Superior temporal gyrus (tissue), 1 donor: ENCODE measurements around the gene CTAGE1.

Experiments used
- DNase-seq: peaks from one replicate; pipeline ENCODE4 v3.0.0-alpha.2; 2016; ENCODE audit errors: extremely low spot score

CTAGE1 gene

DNA sequence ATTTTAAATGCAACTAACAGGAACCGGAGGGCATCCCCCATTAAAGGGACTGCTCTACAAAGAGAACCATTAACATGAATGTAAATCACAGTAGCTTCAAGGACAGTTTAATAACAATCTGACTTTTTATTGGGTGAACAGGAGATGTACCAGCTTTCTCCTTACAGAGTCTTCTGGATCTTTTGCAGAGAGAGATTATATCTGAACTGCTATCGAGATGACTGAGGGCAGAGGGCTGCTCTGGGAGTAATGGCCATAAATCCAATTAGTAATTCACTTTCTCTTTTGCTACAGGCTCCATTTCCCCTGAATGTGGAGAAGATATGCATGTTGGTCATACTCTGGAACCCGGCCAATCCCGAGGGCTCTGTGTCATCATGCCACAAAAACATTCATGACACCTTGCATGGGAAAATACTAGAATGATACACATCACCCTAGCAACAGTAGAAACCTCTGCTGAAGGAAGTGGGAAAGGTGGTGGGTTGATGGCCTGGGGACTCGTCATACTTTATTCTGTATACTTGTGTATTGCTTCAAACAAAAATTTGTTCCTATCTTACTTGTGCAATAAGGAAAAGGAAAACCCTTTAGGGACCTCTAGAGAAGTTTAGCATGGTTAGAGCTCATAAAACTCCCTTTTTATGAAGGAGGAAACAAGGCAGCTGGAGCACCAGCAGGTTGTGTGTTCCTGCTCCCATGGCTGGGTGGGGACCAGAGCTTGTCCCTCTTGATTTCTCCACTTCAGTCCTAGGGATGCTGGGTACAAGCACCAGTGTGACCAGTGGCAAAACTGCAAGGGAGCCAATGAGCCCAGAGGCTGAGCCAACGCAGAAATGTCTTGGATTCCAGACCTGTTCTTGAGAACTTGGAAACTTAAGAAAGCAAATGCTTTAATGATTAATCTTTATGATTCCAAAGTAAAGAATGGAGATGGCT, 26.0 kb downstream of the CTAGE1 start:
- no peak for DNase-seq

DNA sequence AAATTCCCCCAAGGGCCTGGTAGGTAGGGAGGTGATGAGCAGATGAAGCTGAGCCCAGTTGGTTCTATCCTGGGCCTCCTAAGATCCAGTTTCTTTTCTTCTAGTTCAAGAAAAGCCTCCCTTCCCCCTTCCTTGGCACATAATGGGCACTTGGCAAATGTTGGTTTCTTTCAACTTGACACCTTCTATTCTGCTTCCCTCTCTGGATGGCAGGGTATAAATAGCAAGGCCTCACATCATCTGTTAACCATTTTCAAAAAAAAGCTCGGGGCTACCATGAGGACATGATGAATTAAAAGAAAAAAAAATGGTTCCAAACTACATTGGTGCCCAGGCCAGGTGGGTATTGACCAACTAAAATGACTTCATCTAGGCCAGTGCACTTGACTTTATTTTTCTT, 29.9 kb downstream of the CTAGE1 start:
- DNase-seq: no peak

DNA sequence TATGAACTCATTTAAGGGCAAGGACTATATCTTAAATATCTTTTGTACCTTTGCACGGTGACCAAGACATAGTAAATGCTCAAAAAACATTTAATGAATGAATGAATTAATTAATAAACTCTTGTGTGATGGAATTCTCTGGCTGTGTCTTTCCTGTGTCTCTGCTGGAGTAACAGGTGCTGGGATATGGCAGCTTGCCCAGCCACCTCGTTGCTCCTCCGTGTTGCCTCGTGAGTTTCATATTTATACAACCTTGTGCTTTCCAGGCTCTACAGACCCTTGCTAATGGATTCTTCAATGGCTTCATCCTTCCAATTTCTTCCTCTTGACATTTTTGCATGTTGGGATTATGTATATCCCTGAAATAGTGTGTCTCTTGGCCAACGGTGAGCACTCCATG, 30.4 kb downstream of the CTAGE1 start:
- no peak for DNase-seq

DNA sequence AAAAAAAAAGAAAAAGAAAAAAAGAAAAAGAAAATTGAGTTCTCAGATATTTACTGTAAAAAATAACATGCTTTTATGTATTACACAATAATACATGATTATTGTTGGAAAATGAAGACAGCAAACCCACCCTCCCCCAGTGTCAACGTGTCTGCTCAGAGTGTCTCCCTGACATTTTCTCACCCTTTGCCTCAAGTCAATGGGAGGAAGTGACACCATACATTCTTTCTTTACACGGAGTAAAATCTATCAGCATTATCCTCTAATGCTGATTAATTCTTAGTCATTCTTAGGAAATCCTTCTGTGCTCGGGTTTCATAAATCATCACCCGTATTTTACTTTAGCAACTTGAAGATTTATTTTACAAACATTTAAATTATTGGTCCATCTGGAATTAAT, 32.0 kb downstream of the CTAGE1 start:
- no peak for DNase-seq

DNA sequence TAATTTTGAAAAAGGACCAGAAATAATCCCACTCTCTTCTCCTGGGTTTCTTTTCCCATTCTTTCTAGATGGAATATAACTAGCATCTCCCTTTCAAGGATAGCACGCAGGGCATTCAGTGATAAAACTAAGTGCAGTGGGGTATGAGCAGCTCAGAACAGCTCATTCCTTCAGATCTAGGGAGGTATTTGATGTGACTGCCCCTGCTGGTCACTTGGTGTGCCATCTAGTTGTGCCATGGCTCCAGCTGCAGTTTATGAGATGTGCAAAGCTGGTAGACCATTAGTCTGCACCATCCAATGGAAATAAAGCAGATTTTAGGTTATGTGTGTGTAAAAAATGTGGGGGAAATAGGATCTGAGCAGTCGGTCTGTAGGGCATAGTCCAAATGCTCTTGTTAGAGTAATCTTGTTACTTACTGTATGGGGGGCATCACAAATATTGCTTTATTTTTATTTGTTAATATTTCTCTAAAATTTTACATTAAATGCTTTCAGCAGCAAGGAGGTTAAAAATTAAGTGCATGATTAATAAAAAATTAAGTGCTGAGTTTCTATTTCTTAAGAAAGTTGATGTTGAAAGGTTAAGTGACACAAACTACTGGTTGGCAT, 38.9 kb downstream of the CTAGE1 start:
- no peak for DNase-seq

DNA sequence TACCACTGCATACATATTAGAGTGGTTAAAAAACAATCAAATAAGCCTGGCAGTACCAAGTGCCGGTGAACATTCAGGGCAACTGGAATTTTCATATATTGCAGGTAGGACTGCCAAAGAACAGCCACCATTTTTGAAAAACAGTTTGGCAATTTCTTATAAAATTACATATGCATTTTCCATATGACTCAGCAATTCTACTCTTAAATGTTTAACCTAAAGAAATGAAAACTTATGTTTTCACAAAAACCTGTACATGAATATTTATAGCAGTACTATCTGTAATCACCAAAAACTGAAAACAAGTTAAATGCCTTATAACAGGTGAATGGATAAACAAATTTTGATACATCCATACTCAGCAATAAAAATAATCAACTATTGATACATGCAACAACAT, 39.9 kb downstream of the CTAGE1 start:
- no peak for DNase-seq

DNA sequence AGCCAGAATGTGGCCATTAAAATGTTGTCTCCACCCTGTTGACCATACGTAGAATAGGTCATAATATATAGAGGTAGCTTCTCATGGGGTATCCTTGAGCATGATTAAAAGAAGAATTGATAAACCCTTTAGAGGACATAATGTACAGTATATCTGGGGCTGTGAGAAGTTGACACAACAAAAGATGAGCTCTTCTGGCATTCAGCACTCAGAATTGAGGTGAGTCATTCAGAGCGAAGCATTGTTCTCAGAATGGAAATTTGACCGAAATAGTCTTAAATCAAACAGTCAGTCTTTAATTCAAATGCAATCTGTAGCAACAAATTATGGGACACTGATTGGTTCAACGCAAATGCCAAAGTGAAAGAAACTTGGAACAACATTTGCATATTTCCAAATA, 47.3 kb downstream of the CTAGE1 start:
- no peak for DNase-seq

DNA sequence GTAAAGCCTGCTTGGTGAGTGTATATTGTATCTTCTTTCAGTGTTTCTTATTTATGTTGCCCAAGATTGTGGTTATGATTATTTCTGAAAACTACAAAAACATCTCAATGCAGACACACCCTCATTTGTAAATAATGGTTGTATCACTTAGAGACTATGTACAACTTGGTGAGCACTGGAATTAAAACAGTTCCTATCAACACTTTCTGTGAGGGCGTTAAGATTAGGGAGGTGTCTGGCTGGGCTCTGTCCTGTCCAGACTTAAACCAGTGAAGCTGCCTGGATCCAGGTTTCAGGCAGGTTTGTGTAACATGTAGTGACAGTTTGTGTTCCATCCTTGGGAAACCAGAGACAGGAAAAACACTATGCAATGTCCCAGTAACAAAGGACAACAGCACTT, 49.7 kb downstream of the CTAGE1 start:
- no peak for DNase-seq

DNA sequence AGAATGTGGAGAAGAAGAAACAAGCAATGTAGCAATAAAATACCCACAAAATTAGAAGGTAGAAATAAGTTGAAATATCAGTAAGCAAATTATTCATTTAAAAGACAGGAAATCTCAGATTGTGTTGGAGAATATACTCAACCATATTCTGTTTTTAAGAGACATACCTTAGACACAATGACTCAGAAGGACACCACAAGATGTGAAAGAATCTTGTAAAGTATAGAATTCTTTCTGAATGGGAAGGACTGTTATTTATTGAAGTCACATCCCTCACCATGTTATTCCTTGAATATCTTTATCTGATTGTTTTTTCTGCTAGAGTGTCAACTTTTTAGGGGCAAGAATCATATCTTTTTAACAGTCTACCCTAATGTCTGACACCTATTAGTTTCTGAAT, 50.4 kb downstream of the CTAGE1 start:
- DNase-seq: no peak

DNA sequence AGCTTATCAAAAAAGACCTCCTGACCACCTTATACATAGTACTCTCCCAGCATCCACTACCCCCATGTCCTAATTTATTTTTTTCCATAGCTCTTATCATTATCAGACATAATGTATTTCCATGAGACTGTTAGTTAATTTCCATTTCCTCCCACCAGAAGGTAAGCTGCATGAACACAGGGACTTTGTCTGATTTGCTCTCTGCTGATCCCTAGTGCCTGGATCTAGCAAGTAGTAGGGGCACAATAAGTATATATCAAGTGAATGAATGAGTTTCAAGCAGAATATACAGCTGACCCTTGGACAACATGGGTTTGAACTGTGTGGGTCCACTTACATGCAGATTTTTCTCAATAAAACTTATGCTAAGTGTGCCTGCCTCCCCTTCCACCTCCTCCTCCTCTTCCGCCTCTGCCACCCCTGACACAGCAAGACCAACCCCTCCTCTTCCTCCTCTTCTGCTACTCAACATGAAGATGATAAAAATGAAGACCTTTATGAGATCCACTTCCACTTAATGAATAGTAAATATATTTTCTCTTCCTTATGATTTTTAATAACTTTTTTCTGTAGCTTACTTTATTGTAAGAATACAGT, 53.8 kb downstream of the CTAGE1 start:
- DNase-seq: no peak
